ENCODE data around the gene DIPK1A. TPM values are rescaled to one million over a fixed set of nuclear protein-coding genes. Genes with fewer than 3 reads are reported as not detected.

DIPK1A gene
- total and polyA plus RNA-seq, 3 donors from 2014 or later, result 14.7 to 25.4 (median 21.4) TPM

- TF ChIP-seq CTCF (IDR thresholded peaks at IDR 0.05), result no peak
- TF ChIP-seq POLR2A (IDR thresholded peaks at IDR 0.05), result no peak
- Histone ChIP-seq H3K27me3 (no peaks in the 10 kb centered on the region), H3K36me3 (ENCODE audit: low read depth, missing control alignments) (no peaks in the 10 kb centered on the region), H3K4me3 (no peak overlapping the region), H3K4me1 (peaks cover 4% of the 10 kb centered on the region), H3K9me3 (no peaks in the 10 kb centered on the region), H3K27ac (no peak overlapping the region)
- 84 to 89% methylated on average over 1 of the region's 1 CpG for WGBS, 2 donors
- intact Hi-C loops (cut with DNase I; ENCODE audit: low total_unique reads), result loop anchor here (5.0 kb wide), 1 partner anchor 136 kb away; no protein-coding TSS in a partner anchor
- no peak for DNase-seq
Observed at GRCh38 chr1:92992877-92993276, 31.6 kb upstream of the DIPK1A start.

- Histone ChIP-seq H3K9me3 (no peaks in the 10 kb centered on the region), H3K27ac (no peak overlapping the region), H3K4me3 (no peak overlapping the region), H3K36me3 (ENCODE audit: low read depth, missing control alignments) (no peaks in the 10 kb centered on the region), H3K27me3 (no peaks in the 10 kb centered on the region), H3K4me1 (peaks cover 4% of the 10 kb centered on the region)
- intact Hi-C loops (cut with DNase I; ENCODE audit: low total_unique reads), result loop anchor here (5.0 kb wide), 1 partner anchor 135 kb away; no protein-coding TSS in a partner anchor
- DNase-seq, result no peak
- TF ChIP-seq CTCF (IDR thresholded peaks at IDR 0.05) (no peak), POLR2A (IDR thresholded peaks at IDR 0.05) (no peak)
Observed at GRCh38 chr1:92992054-92992453, 30.8 kb upstream of the DIPK1A start.

- H3K4me1 ChIP-seq, result peaks cover 4% of the 10 kb centered on the region
- TF ChIP-seq POLR2A (IDR thresholded peaks at IDR 0.05) (no peak), CTCF (IDR thresholded peaks at IDR 0.05) (no peak)
- no peak overlapping the region for H3K27ac ChIP-seq
- H3K36me3 ChIP-seq (ENCODE audit: low read depth, missing control alignments), result no peaks in the 10 kb centered on the region
- no peak for DNase-seq
- no peak overlapping the region for H3K4me3 ChIP-seq
- no peaks in the 10 kb centered on the region for H3K9me3 ChIP-seq
- H3K27me3 ChIP-seq, result no peaks in the 10 kb centered on the region
- whole genome bisulfite sequencing, 2 donors, result 40 to 50% methylated on average over 1 of the region's 1 CpG
- intact Hi-C loops (cut with DNase I; ENCODE audit: low total_unique reads), result loop anchor here (5.0 kb wide), 1 partner anchor 134 kb away; no protein-coding TSS in a partner anchor
Observed at GRCh38 chr1:92990828-92991227, 29.6 kb upstream of the DIPK1A start.

GRCh38 chr1:92989936-92990583 is 28.8 kb upstream of the DIPK1A start:
- H3K9me3 ChIP-seq, result no peaks in the 10 kb centered on the region
- H3K4me1 ChIP-seq, result peaks cover 4% of the 10 kb centered on the region
- H3K27ac ChIP-seq, result no peak overlapping the region
- 86 to 94% methylated on average over 6 of the region's 6 CpGs for WGBS, 2 donors
- DNase-seq, result no peak
- TF ChIP-seq POLR2A (IDR thresholded peaks at IDR 0.05) (no peak), CTCF (IDR thresholded peaks at IDR 0.05) (no peak)
- H3K27me3 ChIP-seq, result no peaks in the 10 kb centered on the region
- intact Hi-C loops (cut with DNase I; ENCODE audit: low total_unique reads), result loop anchor here (5.0 kb wide), 1 partner anchor 133 kb away; no protein-coding TSS in a partner anchor
- H3K36me3 ChIP-seq (ENCODE audit: low read depth, missing control alignments), result no peaks in the 10 kb centered on the region
- H3K4me3 ChIP-seq, result no peak overlapping the region

- intact Hi-C loops (cut with DNase I; ENCODE audit: low total_unique reads), result no loop called here
- Histone ChIP-seq H3K9me3 (no peaks in the 10 kb centered on the region), H3K36me3 (ENCODE audit: low read depth, missing control alignments) (no peaks in the 10 kb centered on the region), H3K27ac (no peak overlapping the region), H3K27me3 (no peaks in the 10 kb centered on the region), H3K4me1 (peaks cover 4% of the 10 kb centered on the region), H3K4me3 (no peak overlapping the region)
- no peak for DNase-seq
- 60 to 83% methylated on average over 2 of the region's 2 CpGs for WGBS, 2 donors
- TF ChIP-seq POLR2A (IDR thresholded peaks at IDR 0.05) (no peak), CTCF (IDR thresholded peaks at IDR 0.05) (no peak)
Observed at GRCh38 chr1:92989253-92989652, 28.0 kb upstream of the DIPK1A start.
